Mucosa of rectum (tissue), 2 donors: Measurements from ENCODE around the gene AKAP7.

ENCODE experiments used
- H3K27ac ChIP-seq, 2 donors: one replicate each; pipeline ENCODE4 v1.7.0; 2013; ENCODE audit warnings: inconsistent platforms in 2 of 2, low read depth in 2 of 2, low read length in 2 of 2
- H3K27me3 ChIP-seq, 2 donors: one replicate each; pipeline ENCODE4 v1.7.0; 2013; ENCODE audit warnings: low read length in 2 of 2; ENCODE audit not compliant: control insufficient read depth in 2 of 2, insufficient read depth in 2 of 2
- H3K36me3 ChIP-seq, 2 donors: one replicate each; pipeline ENCODE4 v1.7.0; 2013; ENCODE audit warnings: low read length in 2 of 2; ENCODE audit not compliant: control insufficient read depth in 2 of 2, insufficient read depth in 2 of 2
- H3K4me1 ChIP-seq, 2 donors: one replicate each; pipeline ENCODE4 v1.7.0; 2013; ENCODE audit warnings: low read length in 2 of 2, mild to moderate bottlenecking in 1 of 2; ENCODE audit not compliant: control insufficient read depth in 2 of 2, insufficient read depth in 2 of 2
- H3K4me3 ChIP-seq, 2 donors: one replicate each; pipeline ENCODE4 v1.7.0; 2013; ENCODE audit warnings: low read length in 2 of 2
- H3K9ac ChIP-seq, 2 donors: one replicate each; pipeline ENCODE4 v1.7.0; 2013; ENCODE audit warnings: low read length in 2 of 2, low read depth in 1 of 2, mild to moderate bottlenecking in 1 of 2
- H3K9me3 ChIP-seq, 2 donors: one replicate each; pipeline ENCODE4 v1.7.0; 2013; ENCODE audit warnings: low read length in 2 of 2; ENCODE audit not compliant: control insufficient read depth in 2 of 2
- donor health status: healthy.
- donor health status: Normal muscosa, but diverticular disease.

AKAP7 gene

DNA sequence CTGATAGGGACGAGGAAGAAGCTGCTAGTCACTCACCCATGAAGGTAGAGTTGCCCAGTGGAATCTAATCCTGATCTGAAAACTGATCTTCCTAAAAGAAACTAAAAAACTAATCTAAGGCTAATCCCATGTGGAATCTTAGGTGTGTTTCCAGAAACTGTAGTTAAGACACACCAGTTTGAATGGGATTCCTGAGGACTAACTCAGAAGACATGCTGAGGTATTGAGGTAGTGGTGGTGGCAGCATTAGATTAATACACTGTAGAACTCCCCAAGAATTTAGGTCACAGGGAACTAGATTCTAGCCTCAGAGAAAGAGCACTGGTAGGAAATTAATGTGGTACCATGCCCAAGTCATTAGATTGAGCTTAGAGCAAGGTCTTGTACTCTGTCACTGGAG lies 19.6 kb upstream of the AKAP7 start:
- H3K27ac ChIP-seq, result no peak overlapping the region
- no peaks in the 10 kb centered on the region for H3K36me3 ChIP-seq
- no peaks in the 10 kb centered on the region for H3K4me1 ChIP-seq
- no peak overlapping the region for H3K9ac ChIP-seq
- no peaks in the 10 kb centered on the region for H3K27me3 ChIP-seq
- H3K9me3 ChIP-seq, result no peaks in the 10 kb centered on the region
- H3K4me3 ChIP-seq, result no peak overlapping the region

- H3K27ac ChIP-seq, result no peak overlapping the region
- no peaks in the 10 kb centered on the region for H3K27me3 ChIP-seq
- H3K9ac ChIP-seq, result no peak overlapping the region
- no peaks in the 10 kb centered on the region for H3K36me3 ChIP-seq
- H3K4me1 ChIP-seq, result no peaks in the 10 kb centered on the region
- no peak overlapping the region for H3K4me3 ChIP-seq
- H3K9me3 ChIP-seq, result no peaks in the 10 kb centered on the region
Observed at GRCh38 chr6:131116321-131116720, 18.9 kb upstream of the AKAP7 start.

- Histone ChIP-seq H3K27ac (no peak overlapping the region), H3K9me3 (no peaks in the 10 kb centered on the region), H3K36me3 (no peaks in the 10 kb centered on the region), H3K9ac (no peak overlapping the region), H3K4me3 (no peak overlapping the region), H3K27me3 (no peaks in the 10 kb centered on the region), H3K4me1 (no peaks in the 10 kb centered on the region)
Observed at GRCh38 chr6:131116755-131117360, 18.4 kb upstream of the AKAP7 start.

GRCh38 chr6:131117878-131118277 lies 17.4 kb upstream of the AKAP7 start:
- Histone ChIP-seq H3K36me3 (no peaks in the 10 kb centered on the region), H3K9me3 (no peaks in the 10 kb centered on the region), H3K27me3 (no peaks in the 10 kb centered on the region), H3K4me1 (no peaks in the 10 kb centered on the region), H3K4me3 (no peak overlapping the region), H3K27ac (no peak overlapping the region), H3K9ac (no peak overlapping the region)

GRCh38 chr6:131122007-131122406 lies 13.3 kb upstream of the AKAP7 start:
- no peaks in the 10 kb centered on the region for H3K9me3 ChIP-seq
- H3K9ac ChIP-seq, result no peak overlapping the region
- H3K36me3 ChIP-seq, result no peaks in the 10 kb centered on the region
- no peak overlapping the region for H3K4me3 ChIP-seq
- no peaks in the 10 kb centered on the region for H3K4me1 ChIP-seq
- no peak overlapping the region for H3K27ac ChIP-seq
- H3K27me3 ChIP-seq, result no peaks in the 10 kb centered on the region

DNA sequence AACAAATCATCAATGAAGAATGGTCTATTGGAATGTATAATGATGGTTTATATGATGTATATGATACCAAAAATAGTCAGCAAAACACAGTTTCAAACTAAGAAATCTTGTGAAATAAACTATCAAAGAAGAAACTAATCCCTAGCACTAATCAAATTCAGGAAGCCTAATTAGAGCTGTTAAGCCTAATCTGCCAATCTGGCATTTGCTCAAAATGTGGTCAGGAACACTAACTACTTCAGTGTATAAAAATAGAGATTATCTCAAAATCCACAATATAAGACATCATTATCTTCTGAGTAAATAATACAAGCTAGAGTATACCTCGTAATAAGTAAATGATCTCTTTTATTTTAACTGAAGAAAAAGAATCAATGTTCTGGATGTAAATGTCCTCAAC lies 12.8 kb upstream of the AKAP7 start:
- Histone ChIP-seq H3K9me3 (no peaks in the 10 kb centered on the region), H3K27ac (no peak overlapping the region), H3K4me3 (no peak overlapping the region), H3K4me1 (no peaks in the 10 kb centered on the region), H3K9ac (no peak overlapping the region), H3K27me3 (no peaks in the 10 kb centered on the region), H3K36me3 (no peaks in the 10 kb centered on the region)

DNA sequence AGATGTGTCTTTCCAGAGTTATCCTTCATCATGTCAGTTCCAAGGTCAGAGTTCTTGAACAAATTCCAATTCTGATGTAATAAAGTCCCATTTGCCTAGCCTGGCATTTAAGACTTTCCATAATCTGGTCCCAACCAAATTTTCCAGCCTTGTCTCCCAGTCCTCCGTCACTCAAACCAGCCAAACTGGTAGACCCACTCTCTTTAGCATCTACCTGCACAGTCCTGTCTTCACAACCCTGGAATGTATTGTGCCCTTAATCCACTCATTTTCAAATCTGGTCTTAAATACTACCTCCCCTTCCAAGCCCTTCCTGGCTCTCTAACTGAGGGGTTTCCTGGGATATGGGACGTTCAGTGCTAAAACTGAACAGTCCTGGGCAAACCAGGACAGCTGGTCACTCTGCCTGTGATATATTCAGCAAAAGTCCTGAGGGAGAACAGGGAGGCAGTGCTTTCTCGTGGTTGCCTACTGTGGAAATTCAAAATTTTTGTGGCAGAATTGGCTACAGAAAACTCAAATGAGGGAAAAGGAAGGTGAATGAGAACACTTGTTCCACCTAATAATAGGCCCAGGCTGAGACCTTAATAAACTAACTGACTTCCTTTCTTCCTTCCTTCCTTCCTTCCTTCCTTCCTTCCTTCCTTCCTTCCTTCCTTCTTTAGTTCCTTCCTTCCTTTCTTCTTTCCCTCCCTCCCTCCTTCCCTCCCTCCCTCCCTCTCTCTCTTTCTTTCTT lies 10.8 kb upstream of the AKAP7 start:
- Histone ChIP-seq H3K36me3 (no peaks in the 10 kb centered on the region), H3K27ac (no peak overlapping the region), H3K9ac (no peak overlapping the region), H3K4me1 (no peaks in the 10 kb centered on the region), H3K4me3 (no peak overlapping the region), H3K9me3 (no peaks in the 10 kb centered on the region), H3K27me3 (no peaks in the 10 kb centered on the region)

- Histone ChIP-seq H3K9ac (no peak overlapping the region), H3K27ac (no peak overlapping the region), H3K9me3 (no peaks in the 10 kb centered on the region)
Observed at GRCh38 chr6:131125431-131125830, 9.8 kb upstream of the AKAP7 start.

GRCh38 chr6:131129689-131130553 lies 5.3 kb upstream of the AKAP7 start:
- Histone ChIP-seq H3K4me1 (peaks cover 0 to 2% of the 10 kb centered on the region in 2 donors), H3K9me3 (no peaks in the 10 kb centered on the region), H3K27ac (no peak overlapping the region), H3K9ac (no peak overlapping the region), H3K4me3 (no peak overlapping the region), H3K36me3 (no peaks in the 10 kb centered on the region), H3K27me3 (no peaks in the 10 kb centered on the region)

More at GRCh38 chr6:131125431-131125830, 9.8 kb upstream of the AKAP7 start:
- H3K36me3 ChIP-seq, result no peaks in the 10 kb centered on the region
- no peak overlapping the region for H3K4me3 ChIP-seq
- no peaks in the 10 kb centered on the region for H3K4me1 ChIP-seq
- no peaks in the 10 kb centered on the region for H3K27me3 ChIP-seq

- H3K4me3 ChIP-seq, result no peak overlapping the region
- no peak overlapping the region for H3K9ac ChIP-seq
- H3K27ac ChIP-seq, result no peak overlapping the region
- peaks cover 0 to 4% of the 10 kb centered on the region in 2 donors for H3K4me1 ChIP-seq
- H3K9me3 ChIP-seq, result no peaks in the 10 kb centered on the region
- H3K36me3 ChIP-seq, result no peaks in the 10 kb centered on the region
- no peaks in the 10 kb centered on the region for H3K27me3 ChIP-seq
Observed at GRCh38 chr6:131130554-131130940, 4.7 kb upstream of the AKAP7 start.
